ENCODE results near the gene C1RL. TPM values are rescaled to one million over a fixed set of nuclear protein-coding genes. Genes with fewer than 3 reads are reported as not detected.
A peak's percentile ranks its signal among the peaks of the same experiment; 100 is the strongest.

Gene C1RL
- total RNA-seq, 1 donor from 2014 or later, result 122 TPM

GRCh38 chr12:7066596-7066995 is 42.4 kb downstream of the C1RL start:
- no peak for DNase-seq (ENCODE audit: extremely low spot score in 2 of 2)
- Histone ChIP-seq H3K27me3 (no peaks in the 10 kb centered on the region), H3K36me3 (peaks cover 0 to 32% of the 10 kb centered on the region in 2 donors), H3K27ac (peak overlapping the region; percentile 30), H3K9me3 (no peaks in the 10 kb centered on the region), H3K4me3 (no peak overlapping the region), H3K4me1 (peaks cover 41% of the 10 kb centered on the region)
- intact Hi-C loops (cut with DNase I), result no loop called here
- TF ChIP-seq POLR2AphosphoS5 (IDR thresholded peaks at IDR 0.05; ENCODE audit: insufficient read depth in 1 of 2, low read depth in 1 of 2), result peak in 1 of 2 donors; percentile 27
- TF ChIP-seq, protein P1, sequence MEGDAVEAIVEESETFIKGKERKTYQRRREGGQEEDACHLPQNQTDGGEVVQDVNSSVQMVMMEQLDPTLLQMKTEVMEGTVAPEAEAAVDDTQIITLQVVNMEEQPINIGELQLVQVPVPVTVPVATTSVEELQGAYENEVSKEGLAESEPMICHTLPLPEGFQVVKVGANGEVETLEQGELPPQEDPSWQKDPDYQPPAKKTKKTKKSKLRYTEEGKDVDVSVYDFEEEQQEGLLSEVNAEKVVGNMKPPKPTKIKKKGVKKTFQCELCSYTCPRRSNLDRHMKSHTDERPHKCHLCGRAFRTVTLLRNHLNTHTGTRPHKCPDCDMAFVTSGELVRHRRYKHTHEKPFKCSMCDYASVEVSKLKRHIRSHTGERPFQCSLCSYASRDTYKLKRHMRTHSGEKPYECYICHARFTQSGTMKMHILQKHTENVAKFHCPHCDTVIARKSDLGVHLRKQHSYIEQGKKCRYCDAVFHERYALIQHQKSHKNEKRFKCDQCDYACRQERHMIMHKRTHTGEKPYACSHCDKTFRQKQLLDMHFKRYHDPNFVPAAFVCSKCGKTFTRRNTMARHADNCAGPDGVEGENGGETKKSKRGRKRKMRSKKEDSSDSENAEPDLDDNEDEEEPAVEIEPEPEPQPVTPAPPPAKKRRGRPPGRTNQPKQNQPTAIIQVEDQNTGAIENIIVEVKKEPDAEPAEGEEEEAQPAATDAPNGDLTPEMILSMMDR (IDR thresholded peaks at IDR 0.05), result no peak

DNA sequence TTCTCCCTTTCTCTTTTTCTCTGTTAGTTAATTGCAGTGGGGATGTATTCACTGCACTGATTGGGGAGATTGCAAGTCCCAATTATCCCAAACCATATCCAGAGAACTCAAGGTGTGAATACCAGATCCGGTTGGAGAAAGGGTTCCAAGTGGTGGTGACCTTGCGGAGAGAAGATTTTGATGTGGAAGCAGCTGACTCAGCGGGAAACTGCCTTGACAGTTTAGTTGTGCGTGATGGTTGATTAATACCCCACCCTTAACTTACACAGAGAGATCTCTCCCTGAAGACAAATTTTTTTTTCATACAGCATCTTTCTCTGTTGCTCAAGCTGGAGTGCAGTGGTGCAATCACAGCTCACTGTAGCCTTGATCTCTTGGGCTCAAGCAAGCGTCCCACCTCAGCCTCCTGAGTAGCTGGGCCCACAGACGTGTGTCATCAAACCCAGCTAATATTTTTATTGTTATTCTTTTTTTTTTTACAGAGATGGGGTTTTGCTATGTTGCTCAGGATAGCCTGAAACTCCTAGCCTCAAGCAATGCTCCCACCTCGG is 43.9 kb downstream of the C1RL start:
- H3K4me1 ChIP-seq, result peaks cover 44% of the 10 kb centered on the region

GRCh38 chr12:7064516-7064915 is 44.5 kb downstream of the C1RL start:
- intact Hi-C loops (cut with DNase I), result no loop called here
- Histone ChIP-seq H3K4me3 (no peak overlapping the region), H3K27ac (no peak overlapping the region), H3K4me1 (peaks cover 50% of the 10 kb centered on the region), H3K36me3 (peaks cover 0 to 26% of the 10 kb centered on the region in 2 donors), H3K27me3 (no peaks in the 10 kb centered on the region), H3K9me3 (no peaks in the 10 kb centered on the region)
- TF ChIP-seq, protein P1 (IDR thresholded peaks at IDR 0.05), result no peak
- no peak for TF ChIP-seq POLR2AphosphoS5 (IDR thresholded peaks at IDR 0.05; ENCODE audit: insufficient read depth in 1 of 2, low read depth in 1 of 2)
- TF ChIP-seq POLR2A (IDR thresholded peaks at IDR 0.05), result no peak
- no peak for DNase-seq (ENCODE audit: extremely low spot score in 2 of 2)

More for the DNA sequence above, 43.9 kb downstream of the C1RL start:
- no peaks in the 10 kb centered on the region for H3K9me3 ChIP-seq
- H3K27me3 ChIP-seq, result no peaks in the 10 kb centered on the region
- H3K4me3 ChIP-seq, result no peak overlapping the region
- intact Hi-C loops (cut with DNase I), result no loop called here
- peaks cover 0 to 29% of the 10 kb centered on the region in 2 donors for H3K36me3 ChIP-seq
- H3K27ac ChIP-seq, result peak overlapping the region; percentile 30
- TF ChIP-seq POLR2AphosphoS5 (IDR thresholded peaks at IDR 0.05; ENCODE audit: insufficient read depth in 1 of 2, low read depth in 1 of 2) (no peak), POLR2A (IDR thresholded peaks at IDR 0.05) (no peak)
- TF ChIP-seq, protein P1 (IDR thresholded peaks at IDR 0.05), result no peak
- no peak for DNase-seq (ENCODE audit: extremely low spot score in 2 of 2)

GRCh38 chr12:7061596-7061995 is 47.4 kb downstream of the C1RL start:
- peaks cover 0 to 13% of the 10 kb centered on the region in 2 donors for H3K36me3 ChIP-seq
- peaks cover 30% of the 10 kb centered on the region for H3K4me1 ChIP-seq
- H3K9me3 ChIP-seq, result no peaks in the 10 kb centered on the region
- intact Hi-C loops (cut with DNase I), result loop anchor here (2.0 kb wide), 1 partner anchor 47 kb away; the partner anchor contains the start of gene C1RL
- TF ChIP-seq POLR2A (IDR thresholded peaks at IDR 0.05), result no peak
- no peak for TF ChIP-seq POLR2AphosphoS5 (IDR thresholded peaks at IDR 0.05; ENCODE audit: insufficient read depth in 1 of 2, low read depth in 1 of 2)
- TF ChIP-seq, protein P1 (IDR thresholded peaks at IDR 0.05), result no peak
- no peak for DNase-seq (ENCODE audit: extremely low spot score in 2 of 2)
- H3K4me3 ChIP-seq, result peak overlapping the region; percentile 44 to 45
- H3K27ac ChIP-seq, result peak overlapping the region; percentile 93
- no peaks in the 10 kb centered on the region for H3K27me3 ChIP-seq

DNA sequence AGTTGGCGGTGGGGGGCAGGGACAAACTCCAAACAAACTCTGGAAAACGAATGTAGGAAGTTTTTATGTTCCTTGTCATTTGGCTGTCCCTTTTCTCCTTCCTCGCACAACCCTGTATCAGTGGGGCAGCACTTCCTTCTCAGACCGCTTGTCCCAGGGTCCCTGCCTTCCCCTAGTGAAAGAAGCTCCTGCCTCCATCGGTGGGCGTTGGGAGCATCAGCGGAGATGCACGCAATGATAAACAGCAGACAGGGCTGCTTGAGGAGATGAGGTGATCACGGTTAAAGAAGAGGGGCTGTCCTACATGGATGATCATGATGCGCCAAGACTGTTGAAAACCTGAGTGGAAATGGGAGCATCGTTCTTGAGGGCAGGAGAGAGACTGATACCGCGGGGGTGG is 47.9 kb downstream of the C1RL start:
- H3K27me3 ChIP-seq, result no peaks in the 10 kb centered on the region
- DNase-seq (ENCODE audit: extremely low spot score in 2 of 2), result no peak
- H3K4me3 ChIP-seq, result peak overlapping the region; percentile 44 to 45
- peaks cover 0 to 8% of the 10 kb centered on the region in 2 donors for H3K36me3 ChIP-seq
- peaks cover 28% of the 10 kb centered on the region for H3K4me1 ChIP-seq
- no peaks in the 10 kb centered on the region for H3K9me3 ChIP-seq
- intact Hi-C loops (cut with DNase I), result loop anchor here (2.0 kb wide), 1 partner anchor 48 kb away; the partner anchor contains the start of gene C1RL
- TF ChIP-seq POLR2A (IDR thresholded peaks at IDR 0.05) (no peak), POLR2AphosphoS5 (IDR thresholded peaks at IDR 0.05; ENCODE audit: insufficient read depth in 1 of 2, low read depth in 1 of 2) (no peak)
- TF ChIP-seq, protein P1 (IDR thresholded peaks at IDR 0.05), result peak in 1 of 3 experiments; percentile 7
- peak overlapping the region; percentile 93 for H3K27ac ChIP-seq

Data from vagina (tissue), 2 donors.